ENCODE data around the gene GALK1. TPM values are rescaled to one million over a fixed set of nuclear protein-coding genes. Genes with fewer than 3 reads are reported as not detected.
A peak's percentile ranks its signal among the peaks of the same experiment; 100 is the strongest.

Gene GALK1
- total and polyA plus RNA-seq, 2 of the 13 experiments (the other 11 are each of a cell fraction or from before 2014, with no cell fraction given): 59.9 to 93.6 TPM

- TF ChIP-seq IKZF5 (CRISPR knock-in tag; IDR thresholded peaks at IDR 0.05) (peak; percentile 73; the same call in 1 of the 2 replicates), HMG20B (CRISPR knock-in tag; conservative IDR thresholded peaks at IDR 0.05) (no peak), ZNF225 (CRISPR knock-in tag; IDR thresholded peaks at IDR 0.05) (peak; percentile 19; the same call in 1 of the 2 replicates), HIC2 (CRISPR knock-in tag; IDR thresholded peaks at IDR 0.05; ENCODE audit: low read depth) (no peak), SMAD9 (CRISPR knock-in tag; IDR thresholded peaks at IDR 0.05) (no peak), ZBTB7B (CRISPR knock-in tag; IDR thresholded peaks at IDR 0.05) (peak; percentile 98), ZNF430 (CRISPR knock-in tag; IDR thresholded peaks at IDR 0.05) (peak; percentile 6; the same call in 1 of the 2 replicates), NCOA2 (CRISPR knock-in tag; IDR thresholded peaks at IDR 0.05) (peak; percentile 77), SP5 (CRISPR knock-in tag; IDR thresholded peaks at IDR 0.05; ENCODE audit: borderline replicate concordance, low read depth) (peak; percentile 98), CENPBD1 (CRISPR knock-in tag; IDR thresholded peaks at IDR 0.05; ENCODE audit: borderline replicate concordance, low read depth) (no peak), PRDM4 (CRISPR knock-in tag; IDR thresholded peaks at IDR 0.05; ENCODE audit: borderline replicate concordance) (no peak), ZBTB21 (CRISPR knock-in tag; IDR thresholded peaks at IDR 0.05) (peak; percentile 62; the same call in 1 of the 2 replicates), IRF2 (CRISPR knock-in tag; IDR thresholded peaks at IDR 0.05) (peak; percentile 73), GATAD1 (CRISPR knock-in tag; IDR thresholded peaks at IDR 0.05) (peak; percentile 48; the same call in 1 of the 2 replicates), SIN3B (IDR thresholded peaks at IDR 0.05; ENCODE audit: low read length) (no peak), ZBTB10 (CRISPR knock-in tag; IDR thresholded peaks at IDR 0.05; ENCODE audit: borderline replicate concordance) (peak; percentile 81), DNMT3B (CRISPR knock-in tag; conservative IDR thresholded peaks at IDR 0.05) (no peak), FOXJ3 (CRISPR knock-in tag; IDR thresholded peaks at IDR 0.05; ENCODE audit: borderline replicate concordance) (peak; percentile 72; the same call in 1 of the 2 replicates), ZNF230 (CRISPR knock-in tag; IDR thresholded peaks at IDR 0.05) (peak; percentile 64; the same call in 1 of the 2 replicates), PHF8 (CRISPR knock-in tag; IDR thresholded peaks at IDR 0.05) (no peak; the same call in 1 of the 2 replicates), SNAPC5 (CRISPR knock-in tag; IDR thresholded peaks at IDR 0.05; ENCODE audit: borderline replicate concordance) (no peak)
Measured at GRCh38 chr17:75763613-75764416, 1.2 kb downstream of the GALK1 start (continued).

All from HepG2 (cell line).